IPS DF 6.9 (cell line): ENCODE data around the gene RER1.

Source experiments
- DNase-seq: peaks from one replicate; pipeline ENCODE4 v3.0.0-alpha.2; 2013; ENCODE audit warnings: low read depth, low spot score
- H3K27ac ChIP-seq: one replicate; pipeline ENCODE4 v1.5.1; 2013; ENCODE audit warnings: low read length, control low read depth
- H3K27me3 ChIP-seq: 2 replicates; pipeline ENCODE4 v1.6.1; 2013; ENCODE audit warnings: mild to moderate bottlenecking, low read length; ENCODE audit not compliant: control insufficient read depth, insufficient read depth
- H3K36me3 ChIP-seq: 2 replicates; pipeline ENCODE4 v1.6.1; 2013; ENCODE audit warnings: low read length; ENCODE audit not compliant: control insufficient read depth, insufficient read depth
- H3K4me1 ChIP-seq: 2 replicates; pipeline ENCODE4 v1.6.1; 2013; ENCODE audit warnings: low read length; ENCODE audit not compliant: control insufficient read depth, insufficient read depth
- H3K4me3 ChIP-seq: 2 replicates; pipeline ENCODE4 v1.5.1; 2013; ENCODE audit warnings: mild to moderate bottlenecking, low read length
- H3K9me3 ChIP-seq: 2 replicates; pipeline ENCODE4 v1.6.1; 2013; ENCODE audit warnings: low read length, inconsistent platforms; ENCODE audit not compliant: control insufficient read depth, insufficient read depth
- whole genome bisulfite sequencing: extraction: QIAGEN DNeasy Blood & Tissue Kit; methylation state at CpG from one replicate; pipeline ENCODE4 v1.1.7; 2013; ENCODE audit warnings: mixed read lengths, missing lambda C conversion rate; ENCODE audit not compliant: insufficient read length, insufficient coverage; 5-methylcytosine and 5-hydroxymethylcytosine counted together

Gene RER1

GRCh38 chr1:2347896-2348295, 43.7 kb upstream of the RER1 start:
- H3K27ac ChIP-seq: no peak overlapping the region
- H3K9me3 ChIP-seq: no peaks in the 10 kb centered on the region
- no peaks in the 10 kb centered on the region; the same call in 1 of the 2 replicates for H3K36me3 ChIP-seq
- no peak overlapping the region for H3K4me3 ChIP-seq
- no CpG with 5 or more reads among the region's 23 CpGs for WGBS
- no peak for DNase-seq
- peaks cover 1% of the 10 kb centered on the region; the same call in 1 of the 2 replicates for H3K4me1 ChIP-seq
- H3K27me3 ChIP-seq: no peaks in the 10 kb centered on the region

GRCh38 chr1:2348346-2349325, 43.0 kb upstream of the RER1 start:
- H3K4me1 ChIP-seq: peaks cover 1% of the 10 kb centered on the region; the same call in 1 of the 2 replicates
- no peak overlapping the region for H3K27ac ChIP-seq
- no CpG with 5 or more reads among the region's 59 CpGs for WGBS
- H3K4me3 ChIP-seq: no peak overlapping the region
- no peaks in the 10 kb centered on the region for H3K27me3 ChIP-seq
- no peaks in the 10 kb centered on the region for H3K9me3 ChIP-seq
- H3K36me3 ChIP-seq: no peaks in the 10 kb centered on the region; the same call in 1 of the 2 replicates
- no peak for DNase-seq

- Histone ChIP-seq H3K9me3 (no peaks in the 10 kb centered on the region), H3K4me3 (no peak overlapping the region), H3K36me3 (no peaks in the 10 kb centered on the region; the same call in 1 of the 2 replicates), H3K27me3 (no peaks in the 10 kb centered on the region), H3K27ac (no peak overlapping the region), H3K4me1 (peaks cover 1% of the 10 kb centered on the region; the same call in 1 of the 2 replicates)
- no peak for DNase-seq
- no CpG with 5 or more reads among the region's 9 CpGs for WGBS
Measured at GRCh38 chr1:2349806-2350205, 41.8 kb upstream of the RER1 start.

GRCh38 chr1:2350501-2350900, 41.1 kb upstream of the RER1 start:
- no peaks in the 10 kb centered on the region for H3K9me3 ChIP-seq
- no CpG with 5 or more reads among the region's 10 CpGs for WGBS
- no peaks in the 10 kb centered on the region; the same call in 1 of the 2 replicates for H3K36me3 ChIP-seq
- H3K27me3 ChIP-seq: no peaks in the 10 kb centered on the region
- DNase-seq: no peak
- H3K27ac ChIP-seq: no peak overlapping the region
- no peak overlapping the region for H3K4me3 ChIP-seq
- peaks cover 1% of the 10 kb centered on the region; the same call in 1 of the 2 replicates for H3K4me1 ChIP-seq

- no peak overlapping the region for H3K27ac ChIP-seq
- no CpG with 5 or more reads among the region's 31 CpGs for WGBS
Measured at GRCh38 chr1:2350911-2351655, 40.6 kb upstream of the RER1 start.

GRCh38 chr1:2351723-2352122, 39.9 kb upstream of the RER1 start:
- Histone ChIP-seq H3K27me3 (no peaks in the 10 kb centered on the region), H3K9me3 (no peaks in the 10 kb centered on the region), H3K27ac (no peak overlapping the region), H3K36me3 (no peaks in the 10 kb centered on the region; the same call in 1 of the 2 replicates), H3K4me3 (no peak overlapping the region), H3K4me1 (peaks cover 1% of the 10 kb centered on the region; the same call in 1 of the 2 replicates)
- no CpG with 5 or more reads among the region's 8 CpGs for WGBS
- no peak for DNase-seq

More at GRCh38 chr1:2350911-2351655, 40.6 kb upstream of the RER1 start:
- Histone ChIP-seq H3K27me3 (no peaks in the 10 kb centered on the region), H3K4me1 (peaks cover 1% of the 10 kb centered on the region; the same call in 1 of the 2 replicates), H3K9me3 (no peaks in the 10 kb centered on the region), H3K4me3 (no peak overlapping the region), H3K36me3 (no peaks in the 10 kb centered on the region; the same call in 1 of the 2 replicates)
- DNase-seq: no peak

GRCh38 chr1:2352341-2352896, 39.2 kb upstream of the RER1 start:
- Histone ChIP-seq H3K4me1 (peaks cover 1% of the 10 kb centered on the region; the same call in 1 of the 2 replicates), H3K27me3 (no peaks in the 10 kb centered on the region), H3K36me3 (no peaks in the 10 kb centered on the region; the same call in 1 of the 2 replicates), H3K9me3 (no peaks in the 10 kb centered on the region), H3K27ac (no peak overlapping the region), H3K4me3 (no peak overlapping the region)
- no peak for DNase-seq
- WGBS: no CpG with 5 or more reads among the region's 11 CpGs

DNA sequence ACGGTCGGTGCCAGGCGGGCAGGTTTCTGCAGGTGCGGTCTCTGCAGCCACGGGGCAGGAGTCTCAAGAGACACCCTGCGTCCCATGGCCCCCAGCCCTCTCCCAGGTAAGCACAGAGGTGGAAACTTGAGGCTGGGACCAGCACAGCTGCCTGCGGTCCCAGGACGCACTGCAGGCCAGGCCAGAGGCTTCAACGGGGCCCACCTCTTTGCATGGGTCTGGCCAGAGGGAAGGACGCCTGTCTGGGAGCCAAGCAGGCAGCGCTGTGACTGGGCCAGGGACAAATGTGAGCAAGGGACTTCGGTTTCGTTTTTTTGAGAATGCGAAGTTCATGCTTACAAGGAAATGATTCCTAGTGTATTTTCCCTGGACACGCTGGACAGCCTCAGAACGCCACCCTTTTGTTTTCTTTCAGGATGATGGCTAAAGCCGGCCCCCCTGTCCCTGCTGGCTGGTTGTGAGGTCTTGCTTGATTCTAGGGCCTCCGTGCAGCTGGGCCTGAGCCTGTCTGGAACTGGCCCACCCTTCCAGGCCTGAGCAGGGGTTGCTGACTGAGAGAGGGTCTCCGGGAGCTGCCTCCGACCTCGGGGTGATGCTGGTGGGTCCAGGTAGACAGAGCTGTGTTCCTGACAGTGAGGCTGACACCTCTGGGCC, 38.6 kb upstream of the RER1 start:
- Histone ChIP-seq H3K27ac (no peak overlapping the region), H3K4me3 (no peak overlapping the region), H3K36me3 (no peaks in the 10 kb centered on the region; the same call in 1 of the 2 replicates), H3K9me3 (no peaks in the 10 kb centered on the region), H3K27me3 (no peaks in the 10 kb centered on the region), H3K4me1 (peaks cover 1% of the 10 kb centered on the region; the same call in 1 of the 2 replicates)
- no peak for DNase-seq
- no CpG with 5 or more reads among the region's 21 CpGs for whole genome bisulfite sequencing

GRCh38 chr1:2353551-2354438, 37.8 kb upstream of the RER1 start:
- no peaks in the 10 kb centered on the region for H3K4me1 ChIP-seq
- no peaks in the 10 kb centered on the region; the same call in 1 of the 2 replicates for H3K36me3 ChIP-seq
- no peak overlapping the region for H3K27ac ChIP-seq
- no peaks in the 10 kb centered on the region for H3K27me3 ChIP-seq
- no peak for DNase-seq
- H3K9me3 ChIP-seq: no peaks in the 10 kb centered on the region
- no peak overlapping the region for H3K4me3 ChIP-seq
- no CpG with 5 or more reads among the region's 28 CpGs for WGBS
